Endometrial microvascular endothelial cells (primary cell): Measurements from ENCODE around the gene PCDH7. TPM values are rescaled to one million over a fixed set of nuclear protein-coding genes. Genes with fewer than 3 reads are reported as not detected.

Experiments used
- in situ Hi-C: cut with HindIII; loops from 2 replicates; pipeline ENCODE4 v1.10.0; 2017; ENCODE audit warnings: low sequenced_read_pairs, low pct_unique_long_range_greater_than_20kb; ENCODE audit errors: inconsistent ontology term
- total RNA-seq: library from RNA; depleted of rRNA; stranded (reverse); fragments of >200 nt; gene quantifications from one replicate; pipeline ENCODE4 v1.2.3, GENCODE V29; 2015; ENCODE audit errors: inconsistent ontology term

PCDH7 gene
- total RNA-seq, 1 donor from 2014 or later = 6.1 TPM

DNA sequence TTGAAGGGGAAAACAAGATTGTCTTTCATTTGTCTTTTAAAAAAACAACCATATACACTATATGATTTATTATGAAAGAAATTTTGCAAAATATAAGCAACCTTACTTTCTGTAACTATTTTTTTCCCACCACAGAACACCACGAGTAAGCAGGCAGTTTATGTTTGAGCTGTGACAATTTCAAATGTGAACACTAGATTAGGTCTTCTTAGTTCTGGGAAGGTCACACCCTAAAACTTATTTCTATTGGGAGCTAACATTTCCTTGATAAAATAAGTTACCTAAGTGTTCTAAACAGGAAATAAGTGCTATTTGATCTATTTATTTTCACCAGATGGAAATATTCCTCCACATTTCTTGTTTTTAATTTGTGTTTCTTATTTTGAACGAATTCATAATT is 50.6 kb downstream of the PCDH7 start:
- in situ Hi-C loops = no loop called here

DNA sequence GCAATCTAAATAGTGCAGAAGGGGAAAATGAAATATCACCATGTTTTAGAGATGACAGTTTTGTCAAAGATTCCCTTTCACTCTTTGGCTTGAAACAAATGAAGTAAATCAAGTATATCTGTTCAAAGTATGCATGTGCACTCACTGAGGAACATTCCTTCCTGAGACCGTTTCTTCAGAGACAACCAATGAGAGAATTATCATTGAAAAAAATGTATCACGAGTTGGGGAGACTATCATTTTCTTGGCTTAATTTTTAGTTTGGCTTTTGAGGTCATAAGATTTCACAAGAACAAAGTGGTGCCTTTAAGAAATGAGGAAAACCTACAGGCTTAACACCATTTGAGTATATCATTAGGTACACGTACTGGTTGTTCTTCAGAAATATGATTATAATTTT is 56.3 kb downstream of the PCDH7 start:
- in situ Hi-C loops = no loop called here

DNA sequence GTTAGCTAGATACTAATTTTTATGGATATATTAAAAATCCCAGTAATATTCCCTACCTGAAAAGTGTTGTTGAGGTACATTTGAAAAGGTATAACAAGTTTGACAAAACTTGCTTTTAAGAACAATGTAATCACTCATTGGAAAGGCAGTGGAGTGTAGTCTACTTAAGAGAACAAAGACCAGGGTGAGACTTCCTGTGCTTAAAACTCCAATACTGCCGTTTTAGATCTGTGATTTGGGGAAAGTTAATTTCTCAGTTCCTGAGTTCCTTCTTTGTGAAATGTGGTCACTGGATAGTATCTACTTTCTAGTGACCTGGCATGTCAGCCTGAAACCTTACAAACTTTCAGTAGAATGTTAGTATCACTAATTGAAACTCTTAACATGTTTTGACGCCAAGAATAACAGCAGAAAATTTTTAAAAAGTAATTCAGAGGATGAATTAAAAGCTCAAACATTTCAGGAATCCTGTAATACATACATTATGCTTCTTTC is 56.8 kb downstream of the PCDH7 start:
- in situ Hi-C loops = no loop called here
